Activated T-helper 2 cell treated with anti-CD3 and anti-CD28 coated beads, Interferon-gamma antibody, Interleukin-2, Interleukin-4, amounts not matched to agents 10 μg/mL and 5 μg/mL and 100 μg/mL, durations not matched to agents 14 hours and 24 hours and 36 hours (primary cell): Measurements from ENCODE around the gene NR3C2. TPM values are rescaled to one million over a fixed set of nuclear protein-coding genes. Genes with fewer than 3 reads are reported as not detected.

Experiments used
- DNase-seq: peaks from one replicate; pipeline ENCODE4 v3.0.0; 2021; ENCODE audit warnings: low spot score
- H3K27ac Mint-ChIP-seq: one replicate; pipeline ENCODE4 v1.8.0; 2021; ENCODE audit warnings: mixed read lengths
- H3K27me3 Mint-ChIP-seq: one replicate; pipeline ENCODE4 v1.8.0; 2021; ENCODE audit warnings: low read depth, mixed read lengths
- H3K36me3 Mint-ChIP-seq: one replicate; pipeline ENCODE4 v1.8.0; 2021; ENCODE audit warnings: low read depth, mixed read lengths
- H3K4me1 Mint-ChIP-seq: one replicate; pipeline ENCODE4 v1.8.0; 2021; ENCODE audit warnings: low read depth, mixed read lengths
- H3K4me3 Mint-ChIP-seq: one replicate; pipeline ENCODE4 v1.8.0; 2021; ENCODE audit warnings: low read depth, mild to moderate bottlenecking, moderate library complexity, mixed read lengths
- H3K9me3 Mint-ChIP-seq: one replicate; pipeline ENCODE4 v1.8.0; 2021; ENCODE audit warnings: mixed read lengths
- intact Hi-C: fragments of 100-400 bp; cut with micrococcal nuclease; formaldehyde crosslinking; loops from one replicate; pipeline ENCODE4 v1.15.1; 2023
- total RNA-seq: library from RNA; stranded (reverse); gene quantifications from 2 replicates; pipeline ENCODE4 v1.2.3, GENCODE V29; 2022

NR3C2 gene
- total RNA-seq, 1 donor from 2014 or later = 0.32 TPM

DNA sequence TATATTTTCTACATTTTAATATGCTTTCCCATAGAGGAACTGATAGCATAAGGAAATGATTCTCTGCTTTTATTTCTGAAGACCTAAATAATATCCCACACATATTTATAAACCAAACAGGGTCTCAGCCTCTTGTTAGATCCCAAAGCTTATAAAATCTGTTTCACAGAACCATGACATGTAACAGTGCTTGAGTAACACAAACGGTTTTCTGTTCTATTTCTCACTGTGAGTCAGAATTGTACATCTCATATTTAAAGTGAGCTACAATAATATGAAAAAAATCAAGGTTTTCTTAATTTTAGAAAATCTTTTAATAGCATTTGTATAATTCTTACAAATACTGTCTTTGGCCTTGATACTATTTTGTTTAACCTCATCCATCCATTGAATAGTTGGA is 51.2 kb downstream of the NR3C2 start:
- intact Hi-C loops = no loop called here

DNA sequence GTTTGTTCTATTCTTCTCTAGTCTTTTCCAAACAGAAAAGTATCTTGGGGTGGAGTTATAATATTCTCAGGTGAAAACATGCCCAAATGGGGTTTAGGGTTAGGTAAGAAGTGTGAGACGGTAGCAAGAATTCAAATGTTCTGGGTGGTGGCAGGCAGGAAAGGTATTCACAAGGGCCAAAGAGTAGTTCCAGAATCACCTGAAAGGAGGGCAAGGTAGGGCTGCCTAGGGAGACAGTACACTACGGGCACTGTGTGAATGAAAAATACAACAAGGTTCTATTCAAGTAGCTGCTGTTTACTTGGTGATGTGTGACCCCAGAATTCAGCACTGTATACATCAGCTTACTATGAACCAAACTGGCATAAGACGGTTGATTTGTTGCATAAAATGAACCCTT is 51.9 kb downstream of the NR3C2 start:
- Mint-ChIP-seq H3K9me3 (no peaks in the 10 kb centered on the region), H3K27me3 (peaks cover 2% of the 10 kb centered on the region), H3K27ac (no peak overlapping the region), H3K4me1 (no peaks in the 10 kb centered on the region), H3K36me3 (no peaks in the 10 kb centered on the region), H3K4me3 (no peak overlapping the region)
- intact Hi-C loops = no loop called here
- no peak for DNase-seq

More for the DNA sequence above, 51.2 kb downstream of the NR3C2 start:
- Mint-ChIP-seq H3K9me3 (no peaks in the 10 kb centered on the region), H3K4me1 (no peaks in the 10 kb centered on the region), H3K27ac (no peak overlapping the region), H3K27me3 (peaks cover 2% of the 10 kb centered on the region), H3K4me3 (no peak overlapping the region), H3K36me3 (no peaks in the 10 kb centered on the region)
- DNase-seq = no peak

DNA sequence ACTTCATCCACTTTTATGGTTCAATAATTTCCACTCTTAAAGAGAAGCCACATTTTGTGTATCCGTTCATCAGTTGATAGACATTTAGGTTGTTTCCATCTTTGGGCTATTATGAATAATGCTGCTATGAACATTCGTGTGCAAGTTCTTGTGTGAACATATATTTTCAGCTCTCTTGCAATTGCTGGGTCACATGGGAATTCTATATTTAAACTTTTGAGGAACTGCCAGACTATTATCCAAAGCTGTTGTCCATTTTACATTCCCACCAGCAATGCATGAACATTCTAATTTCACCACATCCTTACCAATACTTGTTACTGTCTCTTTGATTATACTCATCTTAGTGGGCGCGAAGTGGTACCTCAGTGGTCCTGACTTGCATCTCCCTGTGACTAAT is 61.9 kb downstream of the NR3C2 start:
- intact Hi-C loops = no loop called here

DNA sequence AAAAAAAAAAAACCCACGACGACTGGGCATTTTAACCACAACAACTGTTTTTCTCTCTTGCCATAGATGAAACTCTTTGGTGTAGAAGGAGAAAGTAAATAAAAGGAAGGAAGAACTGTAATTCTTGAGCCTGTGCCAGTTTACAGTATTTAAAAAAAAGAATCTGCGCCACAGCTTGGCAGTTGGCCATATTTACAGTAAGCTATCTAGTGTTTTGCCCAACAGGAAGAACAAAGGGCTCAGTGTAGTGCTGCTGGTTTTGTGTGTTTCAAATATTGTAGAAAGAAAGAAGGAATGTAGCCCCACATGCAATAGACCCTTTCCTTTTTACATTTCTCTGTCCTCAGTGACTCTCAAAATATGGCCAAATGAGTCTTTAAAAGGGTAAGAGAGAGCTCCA is 66.1 kb downstream of the NR3C2 start:
- Mint-ChIP-seq H3K27me3 (no peaks in the 10 kb centered on the region), H3K36me3 (no peaks in the 10 kb centered on the region), H3K4me1 (no peaks in the 10 kb centered on the region), H3K4me3 (no peak overlapping the region), H3K9me3 (no peaks in the 10 kb centered on the region), H3K27ac (no peak overlapping the region)
- DNase-seq = no peak
- intact Hi-C loops = no loop called here

More for the DNA sequence above, 61.9 kb downstream of the NR3C2 start:
- Mint-ChIP-seq H3K4me3 (no peak overlapping the region), H3K9me3 (peaks cover 4% of the 10 kb centered on the region), H3K27ac (no peak overlapping the region), H3K4me1 (no peaks in the 10 kb centered on the region), H3K27me3 (no peaks in the 10 kb centered on the region), H3K36me3 (no peaks in the 10 kb centered on the region)
- DNase-seq = no peak

DNA sequence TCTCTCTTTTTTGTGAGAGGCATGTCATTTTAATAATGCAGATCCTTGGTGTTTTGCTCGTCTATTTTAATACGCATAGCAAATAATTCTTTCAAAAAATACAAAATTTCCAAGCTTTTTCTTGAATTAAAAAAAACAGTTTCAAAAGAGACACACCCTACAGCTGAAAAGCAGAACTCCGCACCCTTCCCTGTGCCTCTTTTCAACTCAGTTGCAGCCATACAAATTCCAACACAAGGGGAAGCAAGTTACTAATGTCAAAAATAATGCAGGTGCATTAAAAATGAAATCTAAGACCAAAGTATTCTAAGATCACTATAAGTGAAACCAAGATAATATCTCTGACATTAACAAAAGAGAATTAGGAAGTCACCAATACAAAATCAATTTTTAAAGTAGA is 66.6 kb downstream of the NR3C2 start:
- Mint-ChIP-seq H3K27ac (no peak overlapping the region), H3K36me3 (no peaks in the 10 kb centered on the region), H3K4me3 (no peak overlapping the region), H3K9me3 (no peaks in the 10 kb centered on the region), H3K27me3 (no peaks in the 10 kb centered on the region), H3K4me1 (no peaks in the 10 kb centered on the region)
- DNase-seq = no peak
- intact Hi-C loops = no loop called here

DNA sequence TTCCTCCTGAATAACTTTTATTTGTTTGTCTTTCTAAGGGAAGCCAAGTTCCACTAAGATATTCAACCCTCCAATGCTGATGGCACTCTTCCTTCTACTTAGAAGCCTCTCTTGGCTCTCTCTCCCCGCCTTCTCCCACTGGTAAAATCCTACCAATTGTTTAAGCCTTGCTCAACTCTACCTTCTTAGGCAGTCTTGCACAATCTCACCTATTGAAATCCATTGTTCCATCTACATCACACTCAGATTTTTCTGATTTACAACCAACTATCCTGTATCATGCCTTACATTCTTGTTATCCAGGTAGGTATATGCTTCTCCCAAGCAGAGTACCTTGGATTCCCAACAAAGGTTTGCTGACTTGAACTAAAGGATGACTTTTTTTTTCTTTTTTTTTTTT is 69.1 kb downstream of the NR3C2 start:
- Mint-ChIP-seq H3K36me3 (no peaks in the 10 kb centered on the region), H3K9me3 (no peaks in the 10 kb centered on the region), H3K4me1 (no peaks in the 10 kb centered on the region), H3K27ac (no peak overlapping the region), H3K4me3 (no peak overlapping the region), H3K27me3 (no peaks in the 10 kb centered on the region)
- intact Hi-C loops = no loop called here
- no peak for DNase-seq

DNA sequence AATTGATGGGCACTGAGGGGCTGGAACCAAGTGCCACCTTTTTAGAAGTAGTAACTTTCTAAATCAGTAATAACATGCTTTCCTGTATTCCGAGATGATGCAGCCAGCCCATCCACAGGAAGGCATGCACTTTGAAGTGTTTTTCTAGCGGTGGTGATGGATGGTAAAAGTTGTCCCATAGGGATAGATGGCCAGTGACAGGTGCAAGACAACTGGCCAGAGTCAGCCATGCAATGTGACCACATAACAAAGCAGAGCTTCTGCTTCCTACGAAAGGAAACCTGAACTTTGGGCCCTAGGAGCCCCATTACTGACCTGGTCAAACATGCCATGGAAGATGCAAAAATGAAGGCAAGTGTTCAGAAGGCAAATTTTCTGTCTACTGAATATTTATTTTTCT is 72.3 kb downstream of the NR3C2 start:
- intact Hi-C loops = no loop called here
- no peaks in the 10 kb centered on the region for H3K27me3 Mint-ChIP-seq
- no peaks in the 10 kb centered on the region for H3K9me3 Mint-ChIP-seq

DNA sequence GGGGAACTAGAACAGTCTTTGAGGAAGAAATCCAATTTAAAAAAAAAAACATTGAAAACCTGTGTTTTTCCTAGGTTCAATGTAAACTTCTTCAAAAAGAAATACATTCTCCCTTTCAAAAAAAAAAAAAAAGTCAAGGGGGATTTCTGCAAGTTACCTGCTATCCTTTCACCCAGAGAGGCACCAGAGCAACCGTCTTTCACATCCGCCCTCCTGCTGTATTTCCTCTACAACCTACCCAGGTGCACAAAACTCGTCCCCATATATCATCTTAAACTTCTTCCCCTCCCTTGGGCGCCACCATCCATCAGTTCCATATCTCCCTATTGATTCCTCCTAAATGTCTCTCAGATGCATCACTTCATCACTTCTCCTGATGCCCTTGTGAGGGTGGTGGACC is 74.5 kb downstream of the NR3C2 start:
- H3K4me1 Mint-ChIP-seq = no peaks in the 10 kb centered on the region
- H3K36me3 Mint-ChIP-seq = no peaks in the 10 kb centered on the region
- H3K27me3 Mint-ChIP-seq = no peaks in the 10 kb centered on the region
- no peak overlapping the region for H3K27ac Mint-ChIP-seq
- no peaks in the 10 kb centered on the region for H3K9me3 Mint-ChIP-seq
- no peak overlapping the region for H3K4me3 Mint-ChIP-seq
- intact Hi-C loops = no loop called here
- no peak for DNase-seq

More for the DNA sequence above, 72.3 kb downstream of the NR3C2 start:
- DNase-seq = no peak
- H3K4me1 Mint-ChIP-seq = no peaks in the 10 kb centered on the region
- no peaks in the 10 kb centered on the region for H3K36me3 Mint-ChIP-seq
- H3K4me3 Mint-ChIP-seq = no peak overlapping the region
- H3K27ac Mint-ChIP-seq = no peak overlapping the region

DNA sequence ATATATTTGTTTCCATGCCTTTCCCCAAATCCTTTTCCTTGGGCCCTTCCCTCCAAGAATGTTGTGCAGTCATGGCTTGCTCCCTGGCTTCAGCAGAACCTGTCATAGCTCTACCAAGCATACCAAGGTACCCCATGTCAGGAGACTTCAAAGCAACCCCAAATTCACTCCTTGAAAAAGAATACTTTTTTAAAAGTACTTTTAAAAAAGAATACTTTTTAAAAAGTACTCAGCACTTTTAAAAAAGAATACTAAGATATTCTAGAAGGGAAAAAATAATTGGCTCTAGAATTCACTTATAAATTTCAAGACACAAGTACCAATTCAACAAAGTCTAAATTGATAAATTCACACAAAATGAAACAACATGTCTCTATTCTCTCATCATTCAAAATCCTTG is 76.0 kb downstream of the NR3C2 start:
- H3K36me3 Mint-ChIP-seq = no peaks in the 10 kb centered on the region
- no peaks in the 10 kb centered on the region for H3K27me3 Mint-ChIP-seq
- no peaks in the 10 kb centered on the region for H3K4me1 Mint-ChIP-seq
- no peak overlapping the region for H3K4me3 Mint-ChIP-seq
- no peak for DNase-seq
- intact Hi-C loops = no loop called here
- H3K9me3 Mint-ChIP-seq = no peaks in the 10 kb centered on the region
- no peak overlapping the region for H3K27ac Mint-ChIP-seq

DNA sequence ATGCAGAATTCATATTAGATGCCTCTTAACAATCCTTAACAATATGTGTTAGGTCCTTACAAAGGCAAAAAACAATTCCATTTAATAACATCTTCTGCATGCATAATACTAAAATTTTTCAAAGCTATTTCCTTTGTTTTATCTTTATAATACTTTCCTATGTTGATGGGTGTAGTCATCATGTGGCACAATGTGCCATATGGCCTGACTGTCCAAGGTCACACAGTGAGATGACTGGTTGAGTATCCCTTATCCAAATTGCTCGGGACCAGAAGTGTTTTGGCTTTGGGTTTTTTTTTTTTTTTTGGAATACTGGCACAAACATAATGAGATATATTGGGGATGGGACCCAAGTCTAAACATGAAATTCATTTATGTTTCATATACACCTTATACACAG is 77.7 kb downstream of the NR3C2 start:
- Mint-ChIP-seq H3K36me3 (no peaks in the 10 kb centered on the region), H3K27ac (no peak overlapping the region), H3K4me1 (no peaks in the 10 kb centered on the region), H3K9me3 (no peaks in the 10 kb centered on the region), H3K4me3 (no peak overlapping the region), H3K27me3 (no peaks in the 10 kb centered on the region)
- DNase-seq = no peak
- intact Hi-C loops = no loop called here

DNA sequence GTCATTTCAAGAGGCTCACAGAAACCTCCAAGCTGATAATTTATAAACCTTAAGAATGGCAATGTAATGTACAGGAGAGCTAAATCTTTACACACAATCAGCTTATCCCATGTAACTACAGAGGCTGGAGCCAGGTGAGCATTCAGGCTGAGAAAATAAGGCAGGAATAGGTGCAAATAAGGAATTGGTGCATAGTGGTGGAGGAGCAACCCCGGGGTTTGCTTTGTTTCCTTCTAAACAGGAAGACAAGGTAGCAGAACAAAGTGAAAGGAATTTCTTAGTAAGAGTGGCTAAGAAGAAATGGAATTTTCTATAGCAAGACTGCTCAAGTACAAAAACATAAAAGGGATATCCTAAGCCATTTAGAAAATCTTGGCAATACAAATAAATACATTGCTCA is 82.4 kb downstream of the NR3C2 start:
- Mint-ChIP-seq H3K9me3 (no peaks in the 10 kb centered on the region), H3K36me3 (no peaks in the 10 kb centered on the region), H3K27ac (no peak overlapping the region), H3K4me1 (peaks cover 1% of the 10 kb centered on the region), H3K27me3 (no peaks in the 10 kb centered on the region), H3K4me3 (no peak overlapping the region)
- no peak for DNase-seq
- intact Hi-C loops = no loop called here

DNA sequence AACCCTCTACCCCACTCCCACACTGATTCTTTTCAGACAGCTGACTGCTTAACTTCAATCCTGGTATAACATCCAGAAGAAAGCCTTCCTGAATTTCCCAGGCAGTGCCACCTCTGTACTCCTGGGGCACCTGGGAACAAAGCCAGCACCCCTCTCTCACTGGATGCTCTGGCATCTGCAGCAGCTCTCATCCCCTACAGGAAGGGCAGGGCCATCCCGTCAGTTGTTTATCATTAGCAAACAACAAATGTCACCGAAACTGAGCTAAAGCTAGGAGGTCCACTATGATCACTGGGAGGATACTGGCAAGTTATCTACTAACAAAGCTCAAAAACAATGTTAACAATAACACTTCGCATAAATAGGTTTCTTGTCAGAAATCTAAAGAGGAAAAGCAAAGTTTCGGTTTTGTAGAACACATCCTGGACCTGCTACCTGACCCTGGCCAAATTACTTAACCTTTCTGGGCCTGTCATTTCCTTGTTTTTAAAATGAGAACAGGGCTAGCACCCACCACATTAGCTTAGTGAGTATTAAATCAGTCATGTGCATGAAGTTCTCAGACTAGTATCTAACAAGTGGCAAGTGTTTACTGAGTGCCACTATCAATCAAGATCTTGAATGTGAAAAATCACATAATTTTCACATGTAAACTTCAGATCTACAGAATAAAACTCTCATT is 86.6 kb downstream of the NR3C2 start:
- H3K27ac Mint-ChIP-seq = no peak overlapping the region
- no peaks in the 10 kb centered on the region for H3K36me3 Mint-ChIP-seq
- intact Hi-C loops = no loop called here
- H3K4me3 Mint-ChIP-seq = no peak overlapping the region
- no peaks in the 10 kb centered on the region for H3K27me3 Mint-ChIP-seq
- peaks cover 1% of the 10 kb centered on the region for H3K4me1 Mint-ChIP-seq
- DNase-seq = no peak
- no peaks in the 10 kb centered on the region for H3K9me3 Mint-ChIP-seq

DNA sequence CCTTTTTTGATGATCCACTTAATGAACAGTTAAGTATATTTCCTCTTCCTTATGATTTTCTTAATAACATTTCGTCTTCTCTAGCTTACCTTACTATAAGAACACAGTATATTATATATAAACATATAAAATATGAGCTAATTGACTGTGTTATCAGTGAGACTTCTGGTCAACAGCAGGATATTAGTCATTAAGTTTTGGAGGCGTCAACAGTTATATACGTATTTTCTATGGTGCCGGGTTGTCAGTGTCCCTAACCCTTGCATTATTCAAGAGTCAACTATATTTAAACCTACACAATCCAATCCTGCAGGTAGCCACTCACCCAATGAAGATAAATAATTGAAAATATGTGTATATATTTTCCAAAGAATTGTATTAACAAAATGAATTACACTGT is 88.0 kb downstream of the NR3C2 start:
- H3K9me3 Mint-ChIP-seq = no peaks in the 10 kb centered on the region
- DNase-seq = no peak
- peaks cover 1% of the 10 kb centered on the region for H3K4me1 Mint-ChIP-seq
- no peak overlapping the region for H3K4me3 Mint-ChIP-seq
- H3K27ac Mint-ChIP-seq = no peak overlapping the region
- H3K27me3 Mint-ChIP-seq = no peaks in the 10 kb centered on the region
- intact Hi-C loops = no loop called here
- H3K36me3 Mint-ChIP-seq = no peaks in the 10 kb centered on the region

DNA sequence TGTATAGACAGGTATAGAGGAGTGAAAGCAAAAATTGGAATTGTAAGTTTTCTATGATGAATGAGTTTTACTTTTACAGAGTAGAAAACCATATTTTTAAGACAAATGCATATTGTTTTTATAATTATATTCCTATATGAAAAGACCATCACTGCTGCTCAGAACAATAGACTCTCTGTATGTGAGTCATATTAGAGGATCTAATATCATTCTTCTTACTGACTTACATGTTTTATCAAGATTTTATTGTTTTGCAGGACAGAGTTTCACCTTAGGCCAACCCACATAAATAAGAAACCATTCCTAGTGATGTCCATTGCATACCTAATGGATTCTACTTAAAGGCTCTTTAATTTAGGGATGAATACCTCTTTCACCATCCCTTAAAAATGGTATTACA is 88.6 kb downstream of the NR3C2 start:
- no peak overlapping the region for H3K27ac Mint-ChIP-seq
- no peak for DNase-seq
- H3K4me1 Mint-ChIP-seq = peaks cover 1% of the 10 kb centered on the region
- intact Hi-C loops = no loop called here
- no peaks in the 10 kb centered on the region for H3K9me3 Mint-ChIP-seq
- no peaks in the 10 kb centered on the region for H3K27me3 Mint-ChIP-seq
- H3K4me3 Mint-ChIP-seq = no peak overlapping the region
- no peaks in the 10 kb centered on the region for H3K36me3 Mint-ChIP-seq
